Astrocyte (in vitro differentiated cells and primary cell): Measurements from ENCODE around the gene NME9. TPM values are rescaled to one million over a fixed set of nuclear protein-coding genes. Genes with fewer than 3 reads are reported as not detected.

Source experiments
- DNase-seq: peaks from one replicate; pipeline ENCODE4 v3.0.0-alpha.2; 2010; ENCODE audit warnings: low read depth
- FAIRE-seq: peaks from 2 replicates; lab custom pipeline; 2011; peaks lifted over from hg19 to GRCh38; lab: Jason Lieb, UNC
- H2AFZ ChIP-seq: 2 replicates; pipeline ENCODE4 v1.6.0; 2012; ENCODE audit warnings: low read depth, low read length, inconsistent platforms
- H3K27ac ChIP-seq: 2 replicates; pipeline ENCODE4 v1.5.1; 2011; ENCODE audit warnings: low read depth, low read length, inconsistent platforms
- H3K27me3 ChIP-seq: 2 replicates; pipeline ENCODE4 v1.6.0; 2011; ENCODE audit warnings: low read length, inconsistent platforms; ENCODE audit not compliant: insufficient read depth
- H3K36me3 ChIP-seq: 2 replicates; pipeline ENCODE4 v1.5.1; 2011; ENCODE audit warnings: low read length, inconsistent platforms; ENCODE audit not compliant: insufficient read depth
- H3K4me1 ChIP-seq: 2 replicates; pipeline ENCODE4 v1.5.1; 2011; ENCODE audit warnings: low read length, inconsistent platforms; ENCODE audit not compliant: insufficient read depth
- H3K4me2 ChIP-seq: 2 replicates; pipeline ENCODE4 v1.6.0; 2012; ENCODE audit warnings: low read length, inconsistent platforms
- H3K4me3 ChIP-seq: 2 replicates; pipeline ENCODE4 v1.5.1; 2011; ENCODE audit warnings: low read depth, mild to moderate bottlenecking, low read length, inconsistent platforms; ENCODE audit not compliant: insufficient read depth
- H3K79me2 ChIP-seq: 2 replicates; pipeline ENCODE4 v1.6.0; 2012; ENCODE audit warnings: mild to moderate bottlenecking, low read length, inconsistent platforms; ENCODE audit not compliant: insufficient read depth
- H3K9ac ChIP-seq: 2 replicates; pipeline ENCODE4 v1.6.0; 2012; ENCODE audit warnings: mild to moderate bottlenecking, low read length, inconsistent platforms
- H3K9me3 ChIP-seq: 2 replicates; pipeline ENCODE4 v1.5.1; 2012; ENCODE audit warnings: low read depth, mild to moderate bottlenecking, low read length, inconsistent platforms; ENCODE audit not compliant: insufficient read depth
- H4K20me1 ChIP-seq: 2 replicates; pipeline ENCODE4 v1.6.0; 2012; ENCODE audit warnings: low read length, inconsistent platforms; ENCODE audit not compliant: insufficient read depth
- H3K27ac Mint-ChIP-seq: one replicate; pipeline ENCODE4 v1.8.0; 2021; ENCODE audit warnings: mild to moderate bottlenecking, mixed read lengths; ENCODE audit not compliant: unreplicated experiment
- H3K27me3 Mint-ChIP-seq: one replicate; pipeline ENCODE4 v1.8.0; 2021; ENCODE audit warnings: low read depth, mixed read lengths; ENCODE audit not compliant: unreplicated experiment
- H3K36me3 Mint-ChIP-seq: one replicate; pipeline ENCODE4 v1.8.0; 2021; ENCODE audit warnings: low read depth, mixed read lengths; ENCODE audit not compliant: unreplicated experiment
- H3K4me1 Mint-ChIP-seq: one replicate; pipeline ENCODE4 v1.8.0; 2021; ENCODE audit warnings: low read depth, mixed read lengths; ENCODE audit not compliant: unreplicated experiment
- H3K4me3 Mint-ChIP-seq: one replicate; pipeline ENCODE4 v1.8.0; 2021; ENCODE audit warnings: mild to moderate bottlenecking, moderate library complexity, mixed read lengths; ENCODE audit not compliant: unreplicated experiment
- H3K9me3 Mint-ChIP-seq: one replicate; pipeline ENCODE4 v1.8.0; 2021; ENCODE audit warnings: mild to moderate bottlenecking, mixed read lengths; ENCODE audit not compliant: unreplicated experiment
- CTCF ChIP-seq: IDR thresholded peaks from 2 replicates; pipeline ENCODE4 v1.5.1; 2011; ENCODE audit warnings: low read depth, mild to moderate bottlenecking, inconsistent platforms, low read length, moderate library complexity; ENCODE audit not compliant: insufficient read depth
- EZH2 ChIP-seq: IDR thresholded peaks from 2 replicates; pipeline ENCODE4 v1.6.1; 2012; ENCODE audit warnings: mild to moderate bottlenecking, low read length, inconsistent platforms; ENCODE audit not compliant: insufficient read depth
- total RNA-seq: library from RNA; stranded (reverse); gene quantifications from 2 replicates; pipeline ENCODE4 v1.2.1, GENCODE V29; 2021

NME9 gene
- total RNA-seq, 1 donor from 2014 or later = 0.54 TPM

- Mint-ChIP-seq H3K27me3 (no peaks in the 10 kb centered on the region), H3K4me1 (peaks cover 19% of the 10 kb centered on the region), H3K9me3 (no peaks in the 10 kb centered on the region), H3K36me3 (peaks cover 16% of the 10 kb centered on the region), H3K4me3 (no peak overlapping the region), H3K27ac (no peak overlapping the region)
- H3K4me1 ChIP-seq = no peaks in the 10 kb centered on the region
- FAIRE-seq (no peak), DNase-seq (no peak)
- H2AFZ ChIP-seq = no peak overlapping the region
- TF ChIP-seq CTCF = no peak
- no peak overlapping the region for H3K4me2 ChIP-seq
- H3K9me3 ChIP-seq = no peaks in the 10 kb centered on the region
- no peak overlapping the region for H3K4me3 ChIP-seq
- no peaks in the 10 kb centered on the region for H3K36me3 ChIP-seq
- no peak overlapping the region for H3K9ac ChIP-seq
- peaks cover 6% of the 10 kb centered on the region for H3K79me2 ChIP-seq
- H4K20me1 ChIP-seq = peaks cover 73% of the 10 kb centered on the region
- no peak overlapping the region for H3K27ac ChIP-seq
- H3K27me3 ChIP-seq = no peaks in the 10 kb centered on the region
These were observed 35.0 kb upstream of the NME9 start for GRCh38 chr3:138364356-138365252.

- Mint-ChIP-seq H3K4me3 (no peak overlapping the region), H3K9me3 (no peaks in the 10 kb centered on the region), H3K4me1 (peaks cover 22% of the 10 kb centered on the region), H3K27me3 (no peaks in the 10 kb centered on the region), H3K36me3 (peaks cover 16% of the 10 kb centered on the region), H3K27ac (no peak overlapping the region)
- Histone ChIP-seq H3K36me3 (no peaks in the 10 kb centered on the region), H2AFZ (no peak overlapping the region), H3K9me3 (no peaks in the 10 kb centered on the region), H3K4me3 (no peak overlapping the region), H3K9ac (no peak overlapping the region), H3K27me3 (no peaks in the 10 kb centered on the region), H3K79me2 (peaks cover 6% of the 10 kb centered on the region), H3K4me2 (no peak overlapping the region), H3K4me1 (no peaks in the 10 kb centered on the region), H4K20me1 (peaks cover 60% of the 10 kb centered on the region), H3K27ac (no peak overlapping the region)
- no peak for FAIRE-seq
- TF ChIP-seq CTCF = no peak
- TF ChIP-seq EZH2 = no peak
- no peak for DNase-seq
These were observed 33.7 kb upstream of the NME9 start for GRCh38 chr3:138363322-138363721.

- Mint-ChIP-seq H3K9me3 (no peaks in the 10 kb centered on the region), H3K4me1 (peaks cover 14% of the 10 kb centered on the region), H3K27me3 (no peaks in the 10 kb centered on the region), H3K4me3 (no peak overlapping the region), H3K36me3 (peaks cover 12% of the 10 kb centered on the region), H3K27ac (no peak overlapping the region)
- no peak overlapping the region for H3K9ac ChIP-seq
- no peak overlapping the region for H3K27ac ChIP-seq
- H3K36me3 ChIP-seq = no peaks in the 10 kb centered on the region
- no peak overlapping the region for H3K4me2 ChIP-seq
- DNase-seq = no peak
- no peaks in the 10 kb centered on the region for H3K4me1 ChIP-seq
- H3K27me3 ChIP-seq = no peaks in the 10 kb centered on the region
- peaks cover 57% of the 10 kb centered on the region for H4K20me1 ChIP-seq
- no peaks in the 10 kb centered on the region for H3K9me3 ChIP-seq
- peaks cover 6% of the 10 kb centered on the region for H3K79me2 ChIP-seq
- FAIRE-seq = no peak
- no peak overlapping the region for H3K4me3 ChIP-seq
- no peak overlapping the region for H2AFZ ChIP-seq
- TF ChIP-seq EZH2 (no peak), CTCF (no peak)
These were observed 32.9 kb upstream of the NME9 start for GRCh38 chr3:138362538-138362937.
